Measurements from ENCODE around the gene FANCL.
"Not testable (repeated sequence)": the region's sequence is repeated elsewhere in the genome, so short reads cannot be mapped to it uniquely, and the experiment has no call there.

Gene FANCL

DNA sequence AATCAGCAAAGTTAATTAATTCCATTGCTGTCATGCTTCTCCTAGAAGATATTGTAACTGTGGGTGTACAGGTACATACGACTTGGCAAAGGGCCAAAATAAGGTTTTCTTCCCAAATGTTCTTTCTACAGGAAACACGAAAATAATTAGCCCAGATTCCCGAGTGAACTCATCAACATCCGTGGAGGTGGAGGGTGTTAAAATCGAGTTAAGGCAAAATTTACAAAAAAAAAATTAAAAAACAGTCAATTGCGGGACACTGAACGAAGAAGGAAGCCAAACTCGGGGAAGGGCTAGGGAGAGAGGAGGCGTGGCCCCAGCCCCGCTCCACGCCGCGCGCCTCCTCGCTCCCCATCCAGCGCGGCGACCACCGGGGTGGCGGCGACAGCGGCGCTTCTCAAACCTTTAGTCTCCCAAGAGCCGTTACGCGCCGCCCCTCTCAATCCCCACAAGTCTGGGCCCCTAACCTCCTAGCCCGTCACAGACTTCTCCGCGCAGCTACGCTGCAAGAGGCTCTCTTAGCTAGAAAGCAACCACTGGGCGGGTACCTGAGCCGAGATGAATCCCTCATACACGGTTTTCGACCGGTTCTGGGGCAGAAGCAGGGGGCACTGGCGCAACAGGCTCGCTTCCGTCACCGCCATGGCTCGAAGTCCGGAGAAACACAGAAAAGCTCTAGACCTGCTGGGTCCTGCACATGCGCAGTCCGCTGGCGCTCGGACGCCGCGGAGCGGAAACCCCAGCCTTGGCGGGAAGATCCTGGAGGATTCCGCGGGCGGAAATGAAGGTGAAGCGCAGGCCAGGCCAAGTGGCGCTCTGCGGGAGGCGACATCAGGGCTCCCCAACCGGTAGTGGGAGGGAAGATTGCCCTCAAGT lies at the start of gene FANCL:
Gene FANCL (minus strand): TSS at position 656 of the 876 bp plus-strand sequence. CDS start 12 bp downstream, at position 644.
- peak; percentile 66 to 74 (median 70) for DNase-seq (ENCODE audit: low read depth in 2 of 3, low spot score in 2 of 3)

DNA sequence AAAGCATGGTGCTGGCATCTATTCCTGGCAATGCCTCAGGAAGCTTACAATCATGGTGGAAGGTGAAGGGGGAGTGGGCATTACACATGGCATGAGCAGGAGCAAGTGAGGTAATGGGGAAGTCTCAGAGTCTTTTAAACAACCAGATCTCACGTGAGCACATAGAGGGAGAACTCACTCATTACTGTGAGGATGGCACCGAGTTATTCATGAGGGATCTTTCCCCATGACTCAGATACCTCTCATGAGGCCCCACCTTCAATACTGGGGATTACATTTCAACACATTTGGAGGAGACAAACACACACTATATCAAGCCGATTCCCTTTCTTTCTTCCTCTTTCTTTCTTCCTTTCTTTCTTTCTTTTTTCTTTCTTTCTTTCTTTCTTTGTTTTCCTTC lies 47.9 kb upstream of the FANCL start:
- no peak for DNase-seq (ENCODE audit: low read depth in 2 of 3, low spot score in 2 of 3)

DNA sequence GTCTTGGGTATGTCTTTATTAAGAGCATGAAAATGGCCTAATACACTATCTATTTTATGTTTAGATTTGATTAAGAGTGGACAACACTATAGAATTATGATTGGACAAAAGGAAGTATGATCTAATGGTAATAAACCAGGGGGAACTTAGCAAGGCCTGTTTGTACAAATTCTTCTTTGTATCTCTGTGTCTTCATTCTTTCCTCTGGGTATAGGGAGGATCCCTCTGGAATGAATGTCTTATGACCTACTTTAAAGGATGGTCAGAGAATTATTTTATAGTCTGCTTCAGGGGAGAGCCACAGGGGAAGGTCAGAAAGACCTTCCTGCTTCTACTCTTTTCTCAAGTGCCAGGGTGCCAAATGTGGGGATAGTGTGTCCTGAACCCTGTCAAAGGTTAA lies 42.8 kb upstream of the FANCL start:
- DNase-seq (ENCODE audit: low read depth in 2 of 3, low spot score in 2 of 3), result no peak

DNA sequence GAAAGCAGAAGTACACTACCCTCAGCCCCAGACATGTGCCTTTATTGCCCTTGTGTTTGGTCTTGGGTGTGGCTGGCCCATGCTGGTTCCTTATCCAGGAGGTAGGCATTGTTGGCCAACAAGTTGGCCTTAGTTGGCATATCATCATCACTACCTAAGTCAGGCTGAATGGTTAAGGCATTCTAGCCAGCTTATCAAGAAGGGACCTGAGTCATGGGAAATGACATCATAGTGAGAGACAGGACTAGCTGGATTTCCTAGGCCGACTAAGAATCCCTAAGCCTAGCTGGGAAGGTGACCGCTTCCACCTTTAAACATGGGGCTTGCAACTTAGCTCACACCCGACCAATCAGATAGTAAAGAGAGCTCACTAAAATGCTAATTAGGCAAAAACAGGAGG lies 34.0 kb upstream of the FANCL start:
- not testable (repeated sequence) for DNase-seq (ENCODE audit: low read depth in 2 of 3, low spot score in 2 of 3)

DNA sequence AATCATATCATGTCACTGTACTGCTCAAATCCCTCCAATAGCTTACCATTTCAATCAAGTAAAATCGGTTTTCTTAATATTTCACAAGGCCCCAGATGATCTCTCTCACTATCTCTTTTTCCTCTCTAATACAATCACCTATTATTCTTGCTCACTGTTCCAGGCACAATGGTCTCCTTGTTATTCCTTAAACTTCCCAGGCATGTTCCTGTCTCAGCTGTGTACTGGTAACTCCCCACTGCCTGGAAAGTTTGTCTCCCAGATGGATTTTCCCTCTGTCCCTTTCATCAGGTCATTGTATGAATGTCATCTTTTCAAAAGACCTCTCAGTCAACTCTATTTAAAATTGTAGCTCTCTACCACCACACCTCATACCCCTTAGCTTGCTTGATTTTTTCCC lies 30.7 kb upstream of the FANCL start:
- no peak for DNase-seq (ENCODE audit: low read depth in 2 of 3, low spot score in 2 of 3)

DNA sequence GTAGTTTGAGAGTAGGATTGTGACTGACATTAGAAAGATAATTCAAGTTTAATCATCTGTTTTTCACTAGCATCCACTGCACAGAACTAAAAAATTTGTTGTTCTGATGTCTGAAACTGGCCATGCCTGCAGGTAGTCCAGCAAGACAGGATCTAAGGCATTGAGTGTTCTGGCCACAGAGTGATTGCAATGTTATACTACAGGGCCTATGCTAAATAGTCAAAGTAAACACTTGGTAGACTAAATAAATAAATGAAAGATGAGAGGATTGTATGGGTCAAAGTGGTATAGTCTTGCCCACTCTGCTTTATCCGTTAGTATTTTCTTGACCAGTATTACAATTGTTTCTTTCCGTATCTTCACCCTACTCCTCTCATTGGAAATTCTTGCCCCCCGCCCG lies 27.6 kb upstream of the FANCL start:
- no peak for DNase-seq (ENCODE audit: low read depth in 2 of 3, low spot score in 2 of 3)

DNA sequence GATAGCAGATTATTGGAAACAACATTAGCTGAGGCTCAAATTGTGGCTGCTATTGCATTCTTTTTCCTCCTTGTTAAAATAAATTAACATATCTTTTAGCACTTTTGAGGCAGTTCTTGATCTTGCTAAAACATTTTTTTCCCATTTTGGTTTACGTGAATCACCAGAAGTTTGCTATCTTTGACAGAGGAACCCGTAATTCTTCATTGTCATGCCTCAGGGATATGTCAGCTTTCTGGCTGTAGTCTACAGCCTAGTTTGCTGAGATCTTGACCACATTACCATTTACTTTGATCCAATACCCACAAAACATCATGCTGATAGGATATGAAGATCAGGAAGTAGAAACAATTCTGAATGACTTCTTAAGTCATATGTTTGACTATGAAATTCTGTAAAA lies 25.1 kb upstream of the FANCL start:
- DNase-seq (ENCODE audit: low read depth in 2 of 3, low spot score in 2 of 3), result no peak

DNA sequence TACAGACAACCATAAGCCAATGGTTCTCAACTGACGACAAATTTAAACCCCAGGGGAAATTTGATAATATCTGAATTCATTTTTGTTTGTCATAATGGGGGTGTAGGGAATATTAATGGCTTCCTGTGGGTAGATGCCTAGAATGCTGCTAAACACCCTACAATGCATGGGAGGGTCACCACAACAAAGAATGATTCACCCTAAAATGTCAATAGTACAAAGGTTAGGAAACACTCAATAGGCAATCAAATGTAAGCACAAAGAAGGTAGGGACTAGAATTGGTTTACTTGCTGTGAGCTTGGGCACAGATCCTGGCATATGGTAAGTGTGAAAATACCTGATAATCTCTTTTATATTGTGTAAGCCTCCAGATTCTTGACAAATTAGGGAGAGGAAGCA lies 20.1 kb upstream of the FANCL start:
- no peak for DNase-seq (ENCODE audit: low read depth in 2 of 3, low spot score in 2 of 3)

DNA sequence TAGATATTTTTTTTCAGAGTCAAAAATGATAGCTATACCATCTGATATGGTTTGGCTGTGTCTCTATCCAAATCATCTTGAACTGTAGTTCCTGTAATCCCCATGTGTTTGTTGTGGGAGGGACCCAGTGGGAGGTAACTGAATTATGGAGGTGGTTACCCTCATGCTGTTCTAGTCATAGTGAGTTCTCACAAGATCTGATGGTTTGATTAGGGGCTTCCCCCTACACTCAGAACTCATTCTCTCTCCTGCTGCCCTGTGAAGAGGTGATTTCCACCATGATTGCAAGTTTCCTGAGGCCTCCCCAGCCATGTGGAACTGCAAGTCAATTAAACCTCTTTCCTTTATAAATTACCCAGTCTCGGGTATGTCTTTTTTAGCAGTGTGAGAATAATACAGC lies 17.3 kb upstream of the FANCL start:
- not testable (repeated sequence) for DNase-seq (ENCODE audit: low read depth in 2 of 3, low spot score in 2 of 3)

DNA sequence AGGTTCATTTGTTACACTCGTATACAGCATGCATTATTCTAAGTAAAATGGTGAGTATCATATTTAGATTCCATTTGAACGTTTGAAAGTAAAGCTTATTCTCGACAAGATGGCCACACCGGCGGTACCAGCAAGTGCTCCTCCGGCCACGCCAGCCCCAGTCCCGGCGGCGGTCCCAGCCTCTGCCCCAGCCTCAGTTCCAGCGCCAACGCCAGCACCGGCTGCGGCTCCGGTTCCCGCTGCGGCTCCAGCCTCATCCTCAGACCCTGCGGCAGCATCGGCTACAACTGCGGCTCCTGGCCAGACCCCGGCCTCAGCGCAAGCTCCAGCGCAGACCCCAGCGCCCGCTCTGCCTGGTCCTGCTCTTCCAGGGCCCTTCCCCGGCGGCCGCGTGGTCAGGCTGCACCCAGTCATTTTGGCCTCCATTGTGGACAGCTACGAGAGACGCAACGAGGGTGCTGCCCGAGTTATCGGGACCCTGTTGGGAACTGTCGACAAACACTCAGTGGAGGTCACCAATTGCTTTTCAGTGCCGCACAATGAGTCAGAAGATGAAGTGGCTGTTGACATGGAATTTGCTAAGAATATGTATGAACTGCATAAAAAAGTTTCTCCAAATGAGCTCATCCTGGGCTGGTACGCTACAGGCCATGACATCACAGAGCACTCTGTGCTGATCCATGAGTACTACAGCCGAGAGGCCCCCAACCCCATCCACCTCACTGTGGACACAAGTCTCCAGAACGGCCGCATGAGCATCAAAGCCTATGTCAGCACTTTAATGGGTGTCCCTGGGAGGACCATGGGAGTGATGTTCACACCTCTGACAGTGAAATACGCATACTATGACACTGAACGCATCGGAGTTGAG lies 10.4 kb upstream of the FANCL start:
- not testable (repeated sequence) for DNase-seq (ENCODE audit: low read depth in 2 of 3, low spot score in 2 of 3)

DNA sequence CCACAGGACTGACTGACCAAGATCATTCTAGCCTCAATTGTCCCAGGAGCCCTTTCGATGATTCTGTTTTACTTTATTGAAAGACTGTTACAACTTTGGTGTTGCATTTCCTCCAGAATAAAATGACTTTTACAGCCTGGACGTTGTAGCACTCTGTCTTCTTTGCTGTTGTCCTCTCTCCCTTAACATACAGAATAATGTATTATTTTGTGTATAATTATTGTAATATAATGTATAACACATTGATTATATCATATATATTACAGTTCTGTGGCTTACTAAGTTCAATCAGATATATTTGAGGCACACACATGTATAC lies 380 bp upstream of the FANCL start:
- DNase-seq (ENCODE audit: low read depth in 2 of 3, low spot score in 2 of 3), result no peak

DNA sequence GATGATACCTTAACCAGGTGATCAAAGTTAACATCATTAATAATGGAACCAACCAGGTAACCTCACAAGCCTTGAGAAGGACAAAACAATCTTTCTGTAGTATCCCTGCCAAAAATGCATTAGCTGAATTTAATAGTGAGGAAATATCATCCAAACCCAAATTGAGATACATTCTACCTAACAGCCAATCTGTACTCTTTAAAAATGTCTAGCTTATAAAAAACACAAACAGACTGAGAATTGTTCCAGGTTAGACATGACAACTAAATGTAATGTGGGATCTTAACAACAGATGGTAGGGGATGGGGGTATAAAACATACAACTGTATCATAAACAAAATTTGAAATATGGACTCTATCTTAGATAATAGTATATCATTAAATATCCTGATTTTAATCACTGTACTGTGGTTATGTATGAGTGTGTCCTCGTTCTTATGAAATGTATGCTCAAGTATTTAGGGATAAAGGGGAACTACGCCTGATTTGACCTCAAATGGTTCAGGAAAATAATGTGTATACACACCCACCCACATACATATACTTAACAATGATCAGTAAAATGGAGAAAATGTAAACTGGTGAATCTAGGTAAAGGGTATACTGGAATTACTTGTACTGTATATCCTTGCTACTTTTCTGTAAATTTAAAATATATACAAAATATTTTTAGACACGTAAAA lies 1.7 kb downstream of the FANCL start:
- DNase-seq (ENCODE audit: low read depth in 2 of 3, low spot score in 2 of 3), result no peak

DNA sequence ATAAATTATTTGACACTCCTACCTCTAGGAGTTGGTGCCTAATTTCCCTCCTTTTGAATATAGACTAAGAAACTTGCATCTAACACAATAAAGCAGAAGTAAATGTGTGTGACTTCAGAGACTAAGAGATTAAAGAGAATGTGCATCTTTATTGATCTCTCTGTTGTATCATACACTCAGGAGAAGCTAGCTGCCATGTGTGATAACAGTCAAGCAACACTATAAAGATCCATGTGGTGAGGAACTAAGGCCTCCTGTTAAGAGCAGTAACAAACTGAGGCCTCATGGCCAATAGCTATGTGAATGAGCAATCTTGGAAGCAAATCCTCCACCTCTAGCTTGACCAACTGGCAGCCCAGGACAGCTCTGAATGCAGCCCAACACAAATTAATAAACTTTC lies 3.4 kb downstream of the FANCL start:
- DNase-seq (ENCODE audit: low read depth in 2 of 3, low spot score in 2 of 3), result no peak

DNA sequence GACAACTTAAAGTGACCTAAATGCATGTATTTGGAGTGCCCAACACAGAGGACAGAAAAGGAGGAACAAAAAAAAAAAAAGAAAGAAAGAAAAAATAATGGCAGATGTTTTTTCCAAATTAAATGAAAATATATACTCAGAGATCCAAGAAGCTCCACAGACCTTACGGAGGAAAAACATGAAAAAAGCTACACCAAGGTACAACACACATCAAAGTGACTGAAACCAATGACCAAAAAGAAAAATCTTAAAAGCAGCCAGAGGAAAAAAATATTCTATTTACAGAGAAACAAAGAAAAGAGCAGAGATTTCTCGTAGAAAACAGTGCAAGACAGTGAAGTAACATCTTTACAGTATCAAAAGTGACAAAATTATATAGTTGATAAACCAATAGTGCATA lies 5.1 kb downstream of the FANCL start:
- no peak for DNase-seq (ENCODE audit: low read depth in 2 of 3, low spot score in 2 of 3)

DNA sequence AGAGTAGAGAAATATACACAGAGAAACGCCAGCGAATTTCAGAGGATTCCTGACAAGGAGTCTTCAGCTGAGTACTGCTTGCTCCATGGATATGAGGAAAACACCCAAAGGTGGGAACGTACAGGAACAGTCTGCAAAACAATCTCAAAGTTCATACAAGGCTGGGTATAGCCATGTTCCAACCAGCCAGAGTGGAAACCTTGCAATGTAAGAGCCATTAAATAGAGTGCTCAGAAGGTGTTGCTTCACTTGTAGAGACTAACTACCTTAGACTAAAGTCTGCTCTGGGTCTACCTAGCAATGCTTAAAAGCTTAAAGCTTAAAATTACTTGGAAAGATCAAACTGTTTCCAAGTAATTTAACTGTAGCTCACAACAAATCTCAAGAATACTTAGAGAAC lies 6.0 kb downstream of the FANCL start:
- DNase-seq (ENCODE audit: low read depth in 2 of 3, low spot score in 2 of 3), result no peak

DNA sequence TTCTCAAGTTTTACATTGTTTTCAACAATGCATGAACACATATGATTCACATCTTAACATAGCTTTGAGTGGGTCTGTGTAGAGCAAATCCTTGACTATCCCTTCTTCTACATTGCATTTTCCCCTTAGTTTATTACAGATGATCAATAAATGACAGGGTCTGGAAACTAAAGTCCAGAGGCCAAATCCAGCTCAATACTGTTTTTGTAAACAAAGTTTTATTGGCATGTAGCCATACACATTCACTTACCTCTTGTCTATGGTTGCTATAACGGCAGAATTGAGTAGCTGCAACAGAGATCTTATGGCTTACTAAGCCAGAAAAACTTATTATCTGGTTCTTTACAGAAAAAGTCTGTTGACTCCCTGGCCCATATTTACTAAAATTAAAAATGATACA lies 12.8 kb downstream of the FANCL start:
- DNase-seq (ENCODE audit: low read depth in 2 of 3, low spot score in 2 of 3), result no peak

DNA sequence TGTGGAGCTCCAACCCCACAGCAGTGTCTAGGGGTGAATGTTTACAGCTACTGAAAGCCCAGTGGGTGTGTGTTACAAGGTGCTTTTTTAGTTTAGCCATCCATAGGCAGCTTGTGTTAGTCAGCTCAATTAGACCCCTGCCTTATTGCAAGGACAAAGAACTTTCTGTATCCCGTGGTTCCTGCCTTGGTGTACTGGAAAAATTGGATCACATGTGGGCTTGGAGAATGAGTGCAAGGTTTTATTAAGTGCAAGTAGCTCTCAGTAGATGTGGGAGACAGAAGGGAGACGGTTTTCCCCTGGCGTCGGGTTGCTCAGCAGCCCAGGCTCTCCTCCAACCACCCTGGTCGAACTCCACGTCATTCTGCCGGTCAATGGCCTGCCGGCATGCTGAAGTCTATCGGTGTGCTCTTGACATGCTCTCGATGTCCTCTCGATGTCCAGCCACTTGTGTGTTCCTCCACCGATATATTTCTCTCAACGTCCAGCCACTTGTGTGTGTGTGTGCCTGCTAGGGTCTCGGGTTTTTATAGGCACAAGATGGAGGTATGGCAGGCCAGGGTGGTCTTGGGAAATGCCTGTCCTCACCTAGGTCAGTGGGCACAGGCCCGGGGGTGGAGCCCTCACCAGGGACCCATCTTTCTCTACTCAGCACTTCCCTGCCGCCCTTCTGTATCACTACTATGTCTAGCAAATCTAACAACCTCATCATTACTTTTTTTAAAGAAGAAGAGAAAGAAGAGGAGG lies 13.8 kb downstream of the FANCL start:
- no peak for DNase-seq (ENCODE audit: low read depth in 2 of 3, low spot score in 2 of 3)

DNA sequence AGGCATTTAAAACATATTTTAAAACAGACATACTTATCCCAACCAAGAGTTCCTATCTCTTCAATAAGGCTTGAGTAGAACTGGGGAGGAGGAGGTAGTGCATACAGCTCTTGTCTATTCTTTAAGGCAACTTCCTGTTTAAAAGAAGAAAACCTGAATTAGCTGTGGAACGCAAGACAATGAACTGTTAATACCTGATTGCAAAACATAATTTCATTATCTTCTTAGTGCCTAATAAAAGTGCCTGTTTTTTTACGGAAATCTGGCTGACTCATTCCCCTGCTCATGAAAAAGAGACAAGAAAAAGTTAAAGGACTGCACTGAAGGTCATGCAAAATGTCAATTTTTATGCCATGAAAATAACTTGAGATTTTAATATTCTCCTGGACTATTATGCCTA lies 19.2 kb downstream of the FANCL start:
- no peak for DNase-seq (ENCODE audit: low read depth in 2 of 3, low spot score in 2 of 3)

DNA sequence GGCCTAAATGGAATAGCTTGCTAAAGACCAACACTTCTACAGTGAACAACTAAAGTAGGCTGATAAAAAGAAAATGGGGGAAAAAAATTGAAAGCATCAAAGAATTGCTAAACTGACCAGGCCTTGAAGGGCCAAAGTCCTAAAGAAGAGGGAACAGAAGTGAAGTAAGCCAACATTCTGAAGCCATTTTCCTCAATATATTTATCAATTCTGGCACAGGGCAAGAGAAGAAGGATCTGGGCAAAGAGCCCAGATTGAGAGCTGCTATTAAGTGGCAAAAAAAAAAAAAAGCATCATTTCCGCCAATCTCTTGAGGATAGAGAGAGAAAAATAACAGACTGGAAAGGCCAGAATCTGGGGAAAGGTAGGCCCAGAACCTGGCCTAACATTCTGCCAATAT lies 25.7 kb downstream of the FANCL start:
- no peak for DNase-seq (ENCODE audit: low read depth in 2 of 3, low spot score in 2 of 3)

DNA sequence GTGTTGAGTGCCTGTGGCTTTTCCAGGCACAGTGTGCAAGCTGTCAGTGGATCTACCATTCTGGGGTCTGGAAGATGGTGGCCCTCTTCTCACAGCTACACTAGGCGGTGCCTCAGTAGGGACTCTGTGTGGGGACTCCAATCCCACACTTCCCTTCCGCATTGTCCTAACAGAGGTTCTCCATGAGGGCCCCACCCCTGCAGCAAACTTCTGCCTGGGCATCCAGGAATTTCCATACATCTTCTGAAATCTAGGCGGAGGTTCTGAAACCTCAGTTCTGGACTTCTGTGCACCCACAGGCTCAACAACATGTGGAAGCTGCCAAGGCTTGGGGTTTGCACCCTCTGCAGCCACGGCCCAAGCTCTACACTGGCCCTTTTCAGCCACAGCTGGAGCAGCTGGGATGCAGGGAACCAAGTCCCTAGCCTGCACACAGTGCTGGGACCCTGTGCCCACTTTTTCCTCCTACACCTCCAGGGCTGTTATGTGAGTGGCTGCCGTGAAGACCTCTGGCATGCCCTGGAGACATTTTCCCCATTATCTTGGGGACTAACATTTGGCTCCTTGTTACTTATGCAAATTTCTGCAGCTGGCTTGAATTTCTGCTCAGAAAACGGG lies 30.1 kb downstream of the FANCL start:
- not testable (repeated sequence) for DNase-seq (ENCODE audit: low read depth in 2 of 3, low spot score in 2 of 3)

DNA sequence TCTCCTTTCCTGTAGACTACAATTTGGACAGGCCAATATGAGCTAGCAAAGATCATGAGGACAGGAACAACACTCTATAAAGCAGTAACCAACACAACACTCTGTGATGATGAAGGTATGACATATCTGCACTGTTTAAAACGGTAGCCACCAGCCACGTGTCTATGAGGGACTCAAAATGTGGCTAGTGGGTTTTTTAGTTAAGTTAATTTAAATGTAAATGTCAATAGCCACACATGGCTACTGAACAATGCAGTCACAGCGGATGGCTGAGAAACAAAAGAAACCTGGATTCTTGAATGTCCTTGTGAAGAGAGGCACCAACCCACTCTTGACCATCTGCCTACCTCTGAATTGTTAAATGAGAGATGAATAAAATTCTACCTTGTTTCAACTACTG lies 33.9 kb downstream of the FANCL start:
- DNase-seq (ENCODE audit: low read depth in 2 of 3, low spot score in 2 of 3), result no peak

Measured in activated CD8-positive, alpha-beta memory T cell treated with anti-CD3 and anti-CD28 coated beads for 48 hours (primary cell).